Measurements from ENCODE around the gene CD99L2. TPM values are rescaled to one million over a fixed set of nuclear protein-coding genes. Genes with fewer than 3 reads are reported as not detected.

The CD99L2 gene
- total and polyA plus RNA-seq, 10 of the 15 experiments (the other 5 are each of a cell fraction or from before 2014, with no cell fraction given), result 1.1 to 22.9 (median 13.0) TPM

DNA sequence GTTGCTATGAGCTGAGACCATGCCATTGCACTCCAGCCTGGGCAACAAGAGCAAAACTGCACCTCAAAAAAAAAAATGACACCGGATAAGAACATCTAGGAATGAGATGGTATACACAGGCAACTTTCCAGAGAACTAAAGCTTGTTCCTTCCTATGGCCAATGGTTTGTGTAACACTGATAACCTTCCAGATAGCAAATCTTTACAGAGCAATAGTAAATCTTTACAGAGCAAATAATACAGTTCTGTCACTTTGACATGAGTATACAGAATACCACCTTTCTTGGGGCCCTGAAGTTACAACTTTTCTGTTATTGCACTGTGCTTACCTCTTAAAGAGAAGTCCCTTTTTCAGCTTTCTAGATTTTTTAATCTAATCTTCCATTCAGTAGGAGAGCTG is 91.6 kb downstream of the CD99L2 start:
- in situ Hi-C loops (cut with MboI) (no loop called here), intact Hi-C loops (cut with micrococcal nuclease; ENCODE audit: unreplicated experiment) (no loop called here)
- Histone ChIP-seq H3K4me2 (ENCODE audit: control insufficient read depth, insufficient read depth) (no peak overlapping the region), H3K79me2 (ENCODE audit: control insufficient read depth, insufficient read depth, low read length) (no peaks in the 10 kb centered on the region), H4K20me1 (ENCODE audit: control insufficient read depth, insufficient read depth) (no peaks in the 10 kb centered on the region), H3K4me1 (ENCODE audit: control insufficient read depth, insufficient read depth, low read length) (no peaks in the 10 kb centered on the region), H3K27ac (ENCODE audit: control insufficient read depth, insufficient read depth) (no peak overlapping the region), H3K9ac (ENCODE audit: control insufficient read depth, insufficient read depth, low read length) (no peak overlapping the region), H3K36me3 (ENCODE audit: control insufficient read depth in 2 of 2, insufficient read depth in 2 of 2, low read length in 1 of 2) (no peaks in the 10 kb centered on the region), H3K4me3 (no peak overlapping the region), H3K9me3 (replicated peaks; ENCODE audit: control insufficient read depth, insufficient read depth, low read length) (no peaks in the 10 kb centered on the region), H3K27me3 (replicated peaks in 1 of 2; ENCODE audit: control insufficient read depth in 2 of 2, insufficient read depth in 2 of 2, low read length in 1 of 2) (no peaks in the 10 kb centered on the region), H2AFZ (ENCODE audit: control insufficient read depth, low read depth, low read length) (no peak overlapping the region)
- CTCF ChIA-PET, result no interaction called here
- DNase-seq (ENCODE audit: low read depth, low spot score) (no peak), FAIRE-seq (no peak), ATAC-seq (no peak)
- 64% methylated on average over 1 of the region's 1 CpG for WGBS (ENCODE audit: insufficient coverage, insufficient replicate concordance, low lambda C conversion rate, missing lambda C conversion rate)
- POLR2A ChIA-PET, result no interaction called here
- BruUV-seq (replicated peaks), result no TSS peak
- SMC1A ChIA-PET (ENCODE audit: uncharacterized antibody, unreplicated experiment), result no interaction called here
- RAD21 ChIA-PET (ENCODE audit: unreplicated experiment), result no interaction called here
- no peak for TF ChIP-seq TBL1XR1 (IDR thresholded peaks at IDR 0.05; ENCODE audit: low read depth, low read length)
- no peak for TF ChIP-seq NFXL1 (IDR thresholded peaks at IDR 0.05; ENCODE audit: borderline replicate concordance)
- TF ChIP-seq DPF2 (IDR thresholded peaks at IDR 0.05), result no peak
- TF ChIP-seq, protein P1, sequence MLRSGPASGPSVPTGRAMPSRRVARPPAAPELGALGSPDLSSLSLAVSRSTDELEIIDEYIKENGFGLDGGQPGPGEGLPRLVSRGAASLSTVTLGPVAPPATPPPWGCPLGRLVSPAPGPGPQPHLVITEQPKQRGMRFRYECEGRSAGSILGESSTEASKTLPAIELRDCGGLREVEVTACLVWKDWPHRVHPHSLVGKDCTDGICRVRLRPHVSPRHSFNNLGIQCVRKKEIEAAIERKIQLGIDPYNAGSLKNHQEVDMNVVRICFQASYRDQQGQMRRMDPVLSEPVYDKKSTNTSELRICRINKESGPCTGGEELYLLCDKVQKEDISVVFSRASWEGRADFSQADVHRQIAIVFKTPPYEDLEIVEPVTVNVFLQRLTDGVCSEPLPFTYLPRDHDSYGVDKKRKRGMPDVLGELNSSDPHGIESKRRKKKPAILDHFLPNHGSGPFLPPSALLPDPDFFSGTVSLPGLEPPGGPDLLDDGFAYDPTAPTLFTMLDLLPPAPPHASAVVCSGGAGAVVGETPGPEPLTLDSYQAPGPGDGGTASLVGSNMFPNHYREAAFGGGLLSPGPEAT (IDR thresholded peaks at IDR 0.05; ENCODE audit: low read depth), result no peak
- no peak for TF ChIP-seq NBN (IDR thresholded peaks at IDR 0.05)
- no peak for TF ChIP-seq CBX5 (IDR thresholded peaks at IDR 0.05; ENCODE audit: low read depth)
- TF ChIP-seq TARDBP (IDR thresholded peaks at IDR 0.05; ENCODE audit: borderline replicate concordance), result no peak
- no peak for TF ChIP-seq RB1 (IDR thresholded peaks at IDR 0.05; ENCODE audit: borderline replicate concordance)
- no peak for TF ChIP-seq BCL11A (IDR thresholded peaks at IDR 0.05; ENCODE audit: low read depth, low read length)
- TF ChIP-seq, protein P2, sequence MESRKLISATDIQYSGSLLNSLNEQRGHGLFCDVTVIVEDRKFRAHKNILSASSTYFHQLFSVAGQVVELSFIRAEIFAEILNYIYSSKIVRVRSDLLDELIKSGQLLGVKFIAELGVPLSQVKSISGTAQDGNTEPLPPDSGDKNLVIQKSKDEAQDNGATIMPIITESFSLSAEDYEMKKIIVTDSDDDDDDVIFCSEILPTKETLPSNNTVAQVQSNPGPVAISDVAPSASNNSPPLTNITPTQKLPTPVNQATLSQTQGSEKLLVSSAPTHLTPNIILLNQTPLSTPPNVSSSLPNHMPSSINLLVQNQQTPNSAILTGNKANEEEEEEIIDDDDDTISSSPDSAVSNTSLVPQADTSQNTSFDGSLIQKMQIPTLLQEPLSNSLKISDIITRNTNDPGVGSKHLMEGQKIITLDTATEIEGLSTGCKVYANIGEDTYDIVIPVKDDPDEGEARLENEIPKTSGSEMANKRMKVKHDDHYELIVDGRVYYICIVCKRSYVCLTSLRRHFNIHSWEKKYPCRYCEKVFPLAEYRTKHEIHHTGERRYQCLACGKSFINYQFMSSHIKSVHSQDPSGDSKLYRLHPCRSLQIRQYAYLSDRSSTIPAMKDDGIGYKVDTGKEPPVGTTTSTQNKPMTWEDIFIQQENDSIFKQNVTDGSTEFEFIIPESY (IDR thresholded peaks at IDR 0.05), result no peak

Measured in GM12878 (cell line).